Colonic mucosa (tissue), 4 donors: ENCODE measurements around the gene CACNG6. TPM values are rescaled to one million over a fixed set of nuclear protein-coding genes. Genes with fewer than 3 reads are reported as not detected.

Experiments
- DNase-seq: peaks from one replicate; pipeline ENCODE4 v3.0.0-alpha.2; 2020
- H3K27ac ChIP-seq: fragments of 200-600 bp; one replicate; pipeline ENCODE4 v1.8.0; 2021
- H3K27me3 ChIP-seq: fragments of 200-600 bp; one replicate; pipeline ENCODE4 v1.8.0; 2021
- H3K36me3 ChIP-seq: fragments of 200-600 bp; one replicate; pipeline ENCODE4 v1.8.0; 2021
- H3K4me1 ChIP-seq: fragments of 200-600 bp; one replicate; pipeline ENCODE4 v1.8.0; 2021; ENCODE audit warnings: mild to moderate bottlenecking
- H3K4me3 ChIP-seq: fragments of 200-600 bp; one replicate; pipeline ENCODE4 v1.8.0; 2021
- H3K9ac ChIP-seq, 2 donors: one replicate each; pipeline ENCODE4 v1.7.0; 2013; ENCODE audit warnings: control low read depth in 2 of 2, low read depth in 2 of 2, low read length in 2 of 2
- H3K9me3 ChIP-seq: fragments of 200-600 bp; one replicate; pipeline ENCODE4 v1.8.0; 2021
- CTCF ChIP-seq: fragments of 200-600 bp; IDR thresholded peaks from one replicate; pipeline ENCODE4 v1.8.0; 2022; ENCODE audit warnings: antibody characterized with exemption, mild to moderate bottlenecking
- intact Hi-C: fragments of 100-400 bp; cut with DNase I; formaldehyde crosslinking; loops from one replicate; pipeline ENCODE4 v1.14.1; 2022
- total RNA-seq, 2 donors: library from RNA; stranded (reverse); fragmentation: NEBNext Ultra II Directional in 1 of 2; extraction: Animal tissue kit (Norgen Biotek cat#: 25700) in 1 of 2; gene quantifications; one replicate each; pipeline ENCODE4 v1.2.1, GENCODE V29; 2021
- donor health status: healthy.
- donor health status: DM: no; HTN: no; CAD: no.
- donor health status: DM: no; HTN: no; CAD: no.

CACNG6 gene
- total RNA-seq, 2 donors from 2014 or later, result not detected

- H3K4me3 ChIP-seq, result no peak overlapping the region
- no peak for DNase-seq
- no peak overlapping the region for H3K27ac ChIP-seq
- H3K36me3 ChIP-seq, result no peaks in the 10 kb centered on the region
- peaks cover 17% of the 10 kb centered on the region for H3K27me3 ChIP-seq
- intact Hi-C loops, result no loop called here
- H3K9ac ChIP-seq, result no peak overlapping the region
- H3K4me1 ChIP-seq, result no peaks in the 10 kb centered on the region
- TF ChIP-seq CTCF, result no peak
- no peaks in the 10 kb centered on the region for H3K9me3 ChIP-seq
These were observed 3.4 kb downstream of the CACNG6 start for GRCh38 chr19:53994811-53995210.

GRCh38 chr19:53998223-53998622 is 6.8 kb downstream of the CACNG6 start:
- H3K27ac ChIP-seq, result no peak overlapping the region
- no peak for TF ChIP-seq CTCF
- H3K4me1 ChIP-seq, result no peaks in the 10 kb centered on the region
- H3K27me3 ChIP-seq, result no peaks in the 10 kb centered on the region
- H3K4me3 ChIP-seq, result no peak overlapping the region
- H3K36me3 ChIP-seq, result no peaks in the 10 kb centered on the region
- intact Hi-C loops, result no loop called here
- H3K9me3 ChIP-seq, result no peaks in the 10 kb centered on the region
- H3K9ac ChIP-seq, result no peak overlapping the region
- DNase-seq, result no peak

- no peak overlapping the region for H3K4me3 ChIP-seq
- H3K9me3 ChIP-seq, result no peaks in the 10 kb centered on the region
- H3K4me1 ChIP-seq, result no peaks in the 10 kb centered on the region
- no peaks in the 10 kb centered on the region for H3K27me3 ChIP-seq
- H3K9ac ChIP-seq, result no peak overlapping the region
- no peak for TF ChIP-seq CTCF
- no peak for DNase-seq
- no peak overlapping the region for H3K27ac ChIP-seq
- intact Hi-C loops, result no loop called here
- no peaks in the 10 kb centered on the region for H3K36me3 ChIP-seq
These were observed 8.3 kb downstream of the CACNG6 start for GRCh38 chr19:53999694-54000093.

- no peaks in the 10 kb centered on the region for H3K4me1 ChIP-seq
- TF ChIP-seq CTCF, result no peak
- no peaks in the 10 kb centered on the region for H3K27me3 ChIP-seq
- intact Hi-C loops, result no loop called here
- H3K9me3 ChIP-seq, result no peaks in the 10 kb centered on the region
- no peak for DNase-seq
- H3K36me3 ChIP-seq, result no peaks in the 10 kb centered on the region
- no peak overlapping the region for H3K27ac ChIP-seq
- no peak overlapping the region for H3K9ac ChIP-seq
- H3K4me3 ChIP-seq, result no peak overlapping the region
These were observed 10.1 kb downstream of the CACNG6 start for GRCh38 chr19:54001496-54001895.

GRCh38 chr19:54002495-54003315 is 11.3 kb downstream of the CACNG6 start:
- H3K9ac ChIP-seq, result no peak overlapping the region
- intact Hi-C loops, result no loop called here

More at GRCh38 chr19:54002495-54003315, 11.3 kb downstream of the CACNG6 start:
- TF ChIP-seq CTCF, result no peak
- no peak overlapping the region for H3K4me3 ChIP-seq
- DNase-seq, result no peak
- no peaks in the 10 kb centered on the region for H3K4me1 ChIP-seq
- no peaks in the 10 kb centered on the region for H3K9me3 ChIP-seq
- H3K27ac ChIP-seq, result no peak overlapping the region
- no peaks in the 10 kb centered on the region for H3K36me3 ChIP-seq
- H3K27me3 ChIP-seq, result no peaks in the 10 kb centered on the region
